Progenitor cell of endocrine pancreas (in vitro differentiated cells): ENCODE results near the gene ANKS3. TPM values are rescaled to one million over a fixed set of nuclear protein-coding genes. Genes with fewer than 3 reads are reported as not detected.

Source experiments
- DNase-seq: peaks from one replicate; pipeline ENCODE4 v3.0.0; 2021; ENCODE audit warnings: low spot score; ENCODE audit not compliant: unreplicated experiment
- H3K27ac Mint-ChIP-seq: 2 replicates; pipeline ENCODE4 v1.8.0; 2021; ENCODE audit warnings: mild to moderate bottlenecking, moderate library complexity, mixed read lengths
- H3K27me3 Mint-ChIP-seq: 2 replicates; pipeline ENCODE4 v1.8.0; 2021; ENCODE audit warnings: mixed read lengths
- H3K36me3 Mint-ChIP-seq: 2 replicates; pipeline ENCODE4 v1.8.0; 2022; ENCODE audit warnings: mixed read lengths; ENCODE audit not compliant: insufficient read depth
- H3K4me1 Mint-ChIP-seq: 2 replicates; pipeline ENCODE4 v1.8.0; 2021; ENCODE audit warnings: low read depth, mixed read lengths
- H3K4me3 Mint-ChIP-seq: 2 replicates; pipeline ENCODE4 v1.8.0; 2021; ENCODE audit warnings: low read depth, mild to moderate bottlenecking, moderate library complexity, mixed read lengths
- H3K9me3 Mint-ChIP-seq: 2 replicates; pipeline ENCODE4 v1.8.0; 2021; ENCODE audit warnings: low read depth, mixed read lengths
- total RNA-seq: library from RNA; stranded (reverse); gene quantifications from 2 replicates; pipeline ENCODE4 v1.2.1, GENCODE V29; 2021
- TF ChIP-seq, protein P1 (sequence below): fragments of 200-600 bp; sonication (generic); IDR thresholded peaks from one replicate; pipeline ENCODE4 v1.5.0; 2021; ENCODE audit warnings: antibody characterized with exemption, mild to moderate bottlenecking; ENCODE audit not compliant: unreplicated experiment

The ANKS3 gene
- total RNA-seq, 1 donor from 2014 or later = 45.0 TPM

DNA sequence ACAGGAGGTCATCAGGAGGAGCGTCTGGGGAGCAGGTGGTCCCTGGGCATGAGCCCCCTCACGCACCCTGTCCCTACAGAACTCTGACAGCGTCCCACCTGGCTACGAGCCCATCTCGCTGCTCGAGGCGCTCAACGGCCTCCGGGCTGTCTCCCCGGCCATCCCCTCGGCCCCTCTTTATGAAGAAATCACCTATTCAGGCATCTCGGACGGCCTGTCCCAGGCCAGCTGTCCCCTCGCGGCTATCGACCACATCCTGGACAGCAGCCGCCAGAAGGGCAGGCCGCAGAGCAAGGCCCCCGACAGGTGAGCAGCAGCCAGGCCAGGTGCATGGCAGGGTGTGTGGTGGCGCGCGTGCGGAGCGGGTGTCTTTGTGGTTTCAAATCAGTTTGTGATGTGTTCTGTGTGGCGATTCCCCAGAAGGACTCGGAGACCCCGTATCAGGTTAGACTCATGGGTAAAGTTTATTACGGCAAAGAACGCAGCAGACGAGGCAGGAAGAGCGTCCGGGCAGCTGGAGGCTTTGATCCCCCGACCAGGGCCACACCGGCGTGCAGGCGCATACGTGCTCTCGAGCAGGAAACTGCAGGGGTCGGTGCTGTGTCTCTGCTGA, 52.5 kb downstream of the ANKS3 start:
- H3K9me3 Mint-ChIP-seq = no peaks in the 10 kb centered on the region
- no peaks in the 10 kb centered on the region for H3K27me3 Mint-ChIP-seq
- DNase-seq = no peak
- H3K27ac Mint-ChIP-seq = no peak overlapping the region
- H3K4me3 Mint-ChIP-seq = no peak overlapping the region
- TF ChIP-seq, protein P1, sequence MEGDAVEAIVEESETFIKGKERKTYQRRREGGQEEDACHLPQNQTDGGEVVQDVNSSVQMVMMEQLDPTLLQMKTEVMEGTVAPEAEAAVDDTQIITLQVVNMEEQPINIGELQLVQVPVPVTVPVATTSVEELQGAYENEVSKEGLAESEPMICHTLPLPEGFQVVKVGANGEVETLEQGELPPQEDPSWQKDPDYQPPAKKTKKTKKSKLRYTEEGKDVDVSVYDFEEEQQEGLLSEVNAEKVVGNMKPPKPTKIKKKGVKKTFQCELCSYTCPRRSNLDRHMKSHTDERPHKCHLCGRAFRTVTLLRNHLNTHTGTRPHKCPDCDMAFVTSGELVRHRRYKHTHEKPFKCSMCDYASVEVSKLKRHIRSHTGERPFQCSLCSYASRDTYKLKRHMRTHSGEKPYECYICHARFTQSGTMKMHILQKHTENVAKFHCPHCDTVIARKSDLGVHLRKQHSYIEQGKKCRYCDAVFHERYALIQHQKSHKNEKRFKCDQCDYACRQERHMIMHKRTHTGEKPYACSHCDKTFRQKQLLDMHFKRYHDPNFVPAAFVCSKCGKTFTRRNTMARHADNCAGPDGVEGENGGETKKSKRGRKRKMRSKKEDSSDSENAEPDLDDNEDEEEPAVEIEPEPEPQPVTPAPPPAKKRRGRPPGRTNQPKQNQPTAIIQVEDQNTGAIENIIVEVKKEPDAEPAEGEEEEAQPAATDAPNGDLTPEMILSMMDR = no peak
- H3K36me3 Mint-ChIP-seq = peaks cover 3% of the 10 kb centered on the region
- no peaks in the 10 kb centered on the region for H3K4me1 Mint-ChIP-seq

DNA sequence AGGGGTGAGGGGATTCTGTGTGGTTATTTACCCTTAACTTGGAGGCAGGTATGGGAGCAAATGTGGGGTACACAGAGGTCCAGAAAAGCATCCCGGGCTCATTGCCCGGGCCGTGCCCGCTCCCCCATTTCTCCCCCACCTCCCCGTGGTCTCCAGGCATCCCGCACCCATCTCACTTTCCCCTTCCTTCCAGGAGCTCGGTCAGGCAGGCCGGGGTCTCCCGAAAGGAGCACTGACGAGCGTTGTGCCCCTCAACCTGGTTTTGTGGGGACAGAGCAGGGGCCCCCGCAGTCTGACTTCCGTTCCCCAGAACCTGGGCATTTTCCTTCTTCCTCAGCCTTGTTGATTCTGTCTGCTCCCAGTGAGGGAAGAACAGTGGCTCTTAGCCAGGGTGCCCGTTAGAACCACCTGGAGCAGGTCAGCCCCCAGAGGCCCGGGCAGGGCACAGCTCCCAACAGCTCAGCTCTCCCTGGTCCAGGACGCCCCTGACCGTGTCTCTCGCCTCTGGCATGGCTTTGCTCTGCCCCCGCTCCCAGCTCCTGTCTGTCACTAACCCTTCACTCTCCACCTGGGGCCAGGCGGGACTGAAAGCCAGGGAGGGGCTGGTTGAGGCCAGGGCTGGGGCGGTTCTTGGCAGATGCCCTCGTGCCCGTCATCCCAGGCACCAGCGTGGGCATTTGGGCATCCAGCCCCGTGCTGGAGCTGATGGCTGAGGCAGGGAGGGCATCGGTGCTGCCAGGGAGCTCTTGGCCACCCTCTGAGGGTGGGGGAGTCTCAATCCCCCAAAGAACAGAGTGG, 53.2 kb downstream of the ANKS3 start:
- Mint-ChIP-seq H3K9me3 (no peaks in the 10 kb centered on the region), H3K36me3 (peaks cover 3% of the 10 kb centered on the region), H3K4me1 (no peaks in the 10 kb centered on the region), H3K4me3 (no peak overlapping the region), H3K27me3 (no peaks in the 10 kb centered on the region), H3K27ac (no peak overlapping the region)
- DNase-seq = no peak
- TF ChIP-seq, protein P1 = no peak

DNA sequence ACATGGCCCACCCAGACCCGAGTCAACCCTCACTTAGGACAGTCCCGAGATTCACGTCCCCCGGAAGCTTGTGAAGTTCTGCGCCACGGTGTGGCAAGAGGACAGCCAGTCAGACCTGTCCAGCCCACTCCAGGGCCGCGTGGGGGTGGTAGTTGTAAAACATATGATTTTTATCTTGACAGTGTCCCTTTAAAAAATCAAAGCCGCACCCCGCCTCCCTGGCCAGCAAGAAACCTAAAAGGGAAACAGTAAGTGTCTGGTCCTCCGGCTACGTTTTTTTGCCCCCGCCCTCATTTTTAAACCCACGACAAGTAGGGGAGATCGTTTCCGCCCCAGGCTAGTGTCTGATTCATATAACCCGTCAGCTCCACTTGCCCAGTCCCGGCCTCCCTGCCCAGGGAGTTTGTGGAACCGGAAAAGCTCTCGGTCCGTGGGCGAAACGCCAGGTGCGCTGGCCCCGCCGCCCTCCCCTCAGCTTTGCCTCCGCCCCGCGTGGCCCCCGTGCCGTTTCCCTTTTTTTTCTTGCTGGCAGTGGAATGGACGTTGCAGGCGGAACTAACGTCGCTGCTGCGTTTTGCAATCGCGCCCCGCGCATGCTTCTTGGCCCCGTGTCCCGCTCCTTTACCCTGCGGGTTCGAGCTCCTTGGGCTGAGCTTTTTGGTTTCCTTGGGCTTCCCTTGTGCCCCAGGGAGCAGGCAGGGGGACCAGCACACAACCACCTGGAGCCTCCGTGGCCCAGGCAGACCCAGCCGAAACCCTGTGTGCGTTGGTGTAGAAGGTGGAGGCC, 54.0 kb downstream of the ANKS3 start:
- peak overlapping the region; percentile 29 for H3K27ac Mint-ChIP-seq
- TF ChIP-seq, protein P1 = no peak
- H3K27me3 Mint-ChIP-seq = no peaks in the 10 kb centered on the region
- no peaks in the 10 kb centered on the region for H3K9me3 Mint-ChIP-seq
- no peaks in the 10 kb centered on the region for H3K4me1 Mint-ChIP-seq
- peaks cover 3% of the 10 kb centered on the region for H3K36me3 Mint-ChIP-seq
- DNase-seq = no peak
- no peak overlapping the region for H3K4me3 Mint-ChIP-seq

DNA sequence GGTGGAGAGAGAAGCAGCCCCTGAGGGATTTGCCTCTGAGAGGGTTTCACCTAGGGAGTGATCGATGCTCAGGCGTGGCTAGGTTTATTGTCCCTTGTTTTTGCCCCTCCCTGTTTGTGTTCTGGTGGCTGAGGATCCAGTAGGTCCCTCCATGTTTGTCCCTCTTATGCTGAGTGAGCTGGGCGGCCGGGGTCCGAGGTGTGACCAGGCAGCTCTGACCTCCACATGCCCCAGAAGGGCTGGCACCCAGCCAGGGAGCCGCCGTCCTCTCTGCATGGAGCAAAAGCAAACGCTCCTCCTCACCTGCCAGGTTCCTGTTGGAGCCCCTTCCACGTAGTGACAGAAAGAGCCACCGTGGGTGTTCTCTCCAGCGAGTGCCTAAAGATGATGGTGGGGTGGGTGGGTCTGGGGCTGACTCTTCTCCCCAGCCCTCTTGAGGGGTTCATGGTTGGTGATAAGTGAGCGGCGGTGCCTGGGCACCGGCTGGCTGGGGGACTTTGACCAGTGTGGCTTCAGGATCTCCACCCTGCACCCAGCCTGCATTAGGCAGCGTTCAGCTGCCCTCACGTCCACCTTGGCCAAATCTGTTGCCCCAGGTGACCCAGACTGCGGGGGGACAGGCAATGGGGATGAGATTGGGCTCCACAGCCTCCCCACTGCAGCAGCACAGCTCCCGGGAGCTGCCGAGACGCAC, 54.8 kb downstream of the ANKS3 start:
- H3K27ac Mint-ChIP-seq = no peak overlapping the region
- H3K9me3 Mint-ChIP-seq = no peaks in the 10 kb centered on the region
- peaks cover 3% of the 10 kb centered on the region for H3K36me3 Mint-ChIP-seq
- no peaks in the 10 kb centered on the region for H3K4me1 Mint-ChIP-seq
- H3K27me3 Mint-ChIP-seq = no peaks in the 10 kb centered on the region
- TF ChIP-seq, protein P1 = no peak
- DNase-seq = no peak
- H3K4me3 Mint-ChIP-seq = no peak overlapping the region

DNA sequence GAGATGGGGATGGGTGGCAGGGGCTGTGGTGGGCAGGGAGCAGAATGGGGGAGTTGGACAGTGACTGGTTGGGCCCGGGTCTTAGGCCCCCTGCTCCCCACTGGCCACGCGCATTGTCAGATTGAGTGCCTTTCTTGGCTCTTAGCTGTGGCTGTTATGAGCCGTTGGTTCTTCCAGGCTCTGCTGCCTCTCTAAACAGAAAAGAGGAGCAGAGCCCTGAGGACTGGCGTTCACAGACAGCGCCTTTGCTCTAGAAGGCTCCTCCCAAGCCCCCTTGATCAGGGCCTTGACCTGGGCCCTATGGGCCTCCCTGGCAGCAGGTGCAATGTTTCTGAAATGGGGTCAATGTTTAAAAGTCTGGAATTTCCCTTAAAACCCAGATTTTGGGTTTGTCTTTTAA, 55.5 kb downstream of the ANKS3 start:
- Mint-ChIP-seq H3K9me3 (no peaks in the 10 kb centered on the region), H3K36me3 (peaks cover 3% of the 10 kb centered on the region), H3K27me3 (no peaks in the 10 kb centered on the region), H3K4me3 (no peak overlapping the region), H3K4me1 (no peaks in the 10 kb centered on the region), H3K27ac (no peak overlapping the region)
- TF ChIP-seq, protein P1 = no peak
- no peak for DNase-seq
